Astrocyte (in vitro differentiated cells and primary cell): Measurements from ENCODE around the gene ARL5A.

ENCODE experiments used
- EZH2 ChIP-seq: IDR thresholded peaks from 2 replicates; pipeline ENCODE4 v1.6.1; 2012; ENCODE audit warnings: mild to moderate bottlenecking, low read length, inconsistent platforms; ENCODE audit not compliant: insufficient read depth
- TF ChIP-seq, protein P1 (sequence below): IDR thresholded peaks from 2 replicates; pipeline ENCODE4 v1.5.1; 2011; ENCODE audit warnings: low read depth, mild to moderate bottlenecking, inconsistent platforms, low read length, moderate library complexity; ENCODE audit not compliant: insufficient read depth

DNA sequence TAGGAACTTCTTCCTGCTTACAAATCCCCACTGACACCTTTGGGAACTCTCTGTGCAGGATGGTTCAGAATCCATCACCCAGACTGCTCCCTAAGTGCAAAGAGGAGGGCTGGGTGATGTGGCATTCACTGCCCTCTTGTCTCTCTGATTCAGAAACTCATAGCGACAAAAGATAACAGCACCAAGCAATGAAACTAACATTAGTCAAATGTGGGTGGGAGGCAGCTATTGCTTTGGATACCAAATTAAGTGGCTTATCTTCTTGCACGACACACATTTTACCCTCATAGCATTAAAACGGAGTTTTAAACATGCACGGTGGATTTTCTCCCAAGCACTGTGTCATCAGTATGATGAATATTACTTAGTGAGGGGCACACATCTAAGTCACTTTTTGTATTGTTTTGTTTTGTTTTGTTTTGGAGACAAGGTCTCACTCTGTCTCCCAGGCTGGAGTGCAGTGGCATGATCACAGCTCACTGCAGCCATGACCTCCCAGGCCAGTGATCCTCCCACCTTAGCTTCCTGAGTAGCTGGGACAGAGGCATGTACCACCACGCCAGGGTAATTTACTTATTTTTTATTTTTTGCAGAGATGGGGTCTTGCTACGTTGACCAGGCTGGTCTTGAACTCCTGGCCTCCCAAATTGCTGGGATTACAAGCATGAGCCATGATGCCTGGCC, 53.0 kb downstream of the ARL5A start:
- TF ChIP-seq EZH2 = no peak
- TF ChIP-seq, protein P1, sequence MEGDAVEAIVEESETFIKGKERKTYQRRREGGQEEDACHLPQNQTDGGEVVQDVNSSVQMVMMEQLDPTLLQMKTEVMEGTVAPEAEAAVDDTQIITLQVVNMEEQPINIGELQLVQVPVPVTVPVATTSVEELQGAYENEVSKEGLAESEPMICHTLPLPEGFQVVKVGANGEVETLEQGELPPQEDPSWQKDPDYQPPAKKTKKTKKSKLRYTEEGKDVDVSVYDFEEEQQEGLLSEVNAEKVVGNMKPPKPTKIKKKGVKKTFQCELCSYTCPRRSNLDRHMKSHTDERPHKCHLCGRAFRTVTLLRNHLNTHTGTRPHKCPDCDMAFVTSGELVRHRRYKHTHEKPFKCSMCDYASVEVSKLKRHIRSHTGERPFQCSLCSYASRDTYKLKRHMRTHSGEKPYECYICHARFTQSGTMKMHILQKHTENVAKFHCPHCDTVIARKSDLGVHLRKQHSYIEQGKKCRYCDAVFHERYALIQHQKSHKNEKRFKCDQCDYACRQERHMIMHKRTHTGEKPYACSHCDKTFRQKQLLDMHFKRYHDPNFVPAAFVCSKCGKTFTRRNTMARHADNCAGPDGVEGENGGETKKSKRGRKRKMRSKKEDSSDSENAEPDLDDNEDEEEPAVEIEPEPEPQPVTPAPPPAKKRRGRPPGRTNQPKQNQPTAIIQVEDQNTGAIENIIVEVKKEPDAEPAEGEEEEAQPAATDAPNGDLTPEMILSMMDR = no peak
